Activated CD8-positive, alpha-beta memory T cell treated with anti-CD3 and anti-CD28 coated beads, Interleukin-2, amount 50 U/mL, for 1 hour (primary cell): ENCODE data around the gene CPED1.
"Not testable (repeated sequence)": the region's sequence is repeated elsewhere in the genome, so short reads cannot be mapped to it uniquely, and the experiment has no call there.

Source experiments
- DNase-seq: peaks from one replicate; pipeline ENCODE4 v3.0.0-alpha.2; 2020; ENCODE audit errors: extremely low read depth

The CPED1 gene

GRCh38 chr7:120996333-120996987 lies 7.9 kb downstream of the CPED1 start:
- no peak for DNase-seq

DNA sequence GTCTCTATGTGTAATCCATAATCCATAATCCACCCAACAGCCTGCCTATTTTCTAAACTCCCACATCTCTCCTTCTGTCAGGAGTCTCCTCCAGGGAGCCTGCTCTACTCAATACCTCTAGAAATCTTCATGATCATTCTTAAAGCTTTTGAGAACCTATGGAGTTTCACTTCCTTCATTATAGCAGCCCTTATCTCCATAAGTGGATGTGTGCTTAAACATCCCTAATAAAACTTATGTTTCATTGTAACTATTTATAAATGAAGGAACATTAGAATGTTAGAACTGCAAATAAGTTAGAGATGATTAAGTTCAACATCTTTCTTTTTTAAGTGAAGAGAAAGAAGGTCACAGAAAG lies 8.5 kb downstream of the CPED1 start:
- no peak for DNase-seq

- no peak for DNase-seq
These were observed 9.5 kb downstream of the CPED1 start for GRCh38 chr7:120997882-120998474.

GRCh38 chr7:120998520-120998919 lies 10.0 kb downstream of the CPED1 start:
- DNase-seq = no peak

GRCh38 chr7:120998996-120999565 lies 10.6 kb downstream of the CPED1 start:
- DNase-seq = no peak

- no peak for DNase-seq
These were observed 11.8 kb downstream of the CPED1 start for GRCh38 chr7:121000081-121000983.

DNA sequence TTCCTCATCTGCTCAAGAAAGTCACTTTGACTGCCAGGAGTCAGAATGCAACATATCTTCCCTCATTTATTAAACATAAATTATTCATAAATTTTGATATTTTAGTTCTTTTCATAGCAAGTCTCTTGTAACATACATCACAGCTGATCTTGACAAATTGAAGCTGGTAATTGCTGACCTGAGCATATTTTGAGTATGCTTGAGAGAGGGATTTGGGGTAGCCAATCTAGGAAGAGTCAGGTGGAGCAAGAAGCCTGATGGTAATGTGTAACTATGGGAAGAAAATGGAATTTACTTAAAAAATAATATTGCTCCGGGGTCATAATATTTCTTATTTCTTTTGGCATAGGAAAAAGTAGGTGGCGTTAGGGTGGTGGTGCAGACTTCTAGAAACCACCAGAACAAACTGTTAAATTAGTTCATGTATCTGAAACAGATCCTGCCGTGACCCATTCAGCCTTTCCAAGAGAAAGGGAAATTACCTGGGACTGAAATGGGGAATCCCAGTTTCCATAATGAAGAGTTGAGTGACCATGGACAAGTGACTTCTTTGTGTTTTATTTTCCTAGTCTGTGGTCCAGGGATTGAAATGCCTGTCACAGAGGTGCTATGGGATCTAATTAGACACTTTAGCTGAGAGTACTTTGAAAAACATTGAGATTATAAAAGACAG lies 12.9 kb downstream of the CPED1 start:
- DNase-seq = no peak

DNA sequence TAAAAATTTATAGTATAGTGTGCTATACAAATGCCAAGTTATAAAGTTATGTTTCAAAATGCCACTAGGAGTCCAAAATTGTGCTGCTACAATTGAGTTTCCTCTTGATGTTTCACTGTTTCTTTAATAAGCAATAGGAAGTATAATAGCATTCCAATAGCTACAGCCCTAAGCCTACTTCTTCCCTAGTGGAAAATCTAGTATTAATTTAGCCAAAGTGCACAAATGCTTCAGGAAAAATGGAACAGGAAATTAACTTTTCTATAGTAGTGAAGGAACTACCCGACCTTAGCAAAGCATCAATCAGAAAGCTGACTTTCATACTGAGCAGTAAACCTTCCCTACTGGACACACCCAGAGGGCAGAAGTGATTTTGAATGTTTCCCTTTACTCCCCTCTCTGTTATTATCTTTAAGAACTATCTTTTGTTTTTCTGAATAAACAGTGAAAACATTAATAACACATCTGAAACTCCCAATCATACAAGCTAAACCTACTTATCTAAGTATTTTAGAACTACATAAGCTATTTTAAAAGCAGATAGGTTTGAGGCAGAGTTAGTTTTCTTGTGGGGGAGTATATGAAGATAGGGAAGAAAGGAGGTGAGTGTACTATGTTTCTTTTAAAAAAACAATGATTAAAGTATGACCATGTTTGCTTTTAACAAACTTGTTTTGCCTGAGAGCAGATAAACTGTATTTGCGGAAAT lies 13.7 kb downstream of the CPED1 start:
- no peak for DNase-seq

GRCh38 chr7:121002757-121003200 lies 14.3 kb downstream of the CPED1 start:
- DNase-seq = no peak

- no peak for DNase-seq
These were observed 15.6 kb downstream of the CPED1 start for GRCh38 chr7:121003986-121004685.

DNA sequence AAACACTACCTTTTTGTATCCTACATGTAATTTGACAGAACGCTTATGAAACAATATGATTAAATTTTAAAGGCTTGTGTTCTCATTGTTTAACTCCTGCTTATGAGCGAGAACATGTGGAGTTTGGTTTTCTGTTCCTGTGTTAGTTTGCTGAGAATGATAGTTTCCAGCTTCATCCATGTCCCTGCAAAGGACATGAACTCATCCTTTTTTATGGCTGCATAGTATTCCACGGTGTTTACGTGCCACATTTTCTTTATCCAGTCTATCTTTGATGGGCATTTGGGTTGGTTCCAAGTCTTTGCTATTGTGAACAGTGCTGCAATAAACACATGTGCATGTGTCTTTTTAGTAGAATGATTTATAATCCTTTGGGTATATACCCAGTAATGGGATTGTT lies 16.5 kb downstream of the CPED1 start:
- DNase-seq = not testable (repeated sequence)

GRCh38 chr7:121005996-121006584 lies 17.6 kb downstream of the CPED1 start:
- DNase-seq = no peak

- no peak for DNase-seq
These were observed 18.3 kb downstream of the CPED1 start for GRCh38 chr7:121006711-121007315.

DNA sequence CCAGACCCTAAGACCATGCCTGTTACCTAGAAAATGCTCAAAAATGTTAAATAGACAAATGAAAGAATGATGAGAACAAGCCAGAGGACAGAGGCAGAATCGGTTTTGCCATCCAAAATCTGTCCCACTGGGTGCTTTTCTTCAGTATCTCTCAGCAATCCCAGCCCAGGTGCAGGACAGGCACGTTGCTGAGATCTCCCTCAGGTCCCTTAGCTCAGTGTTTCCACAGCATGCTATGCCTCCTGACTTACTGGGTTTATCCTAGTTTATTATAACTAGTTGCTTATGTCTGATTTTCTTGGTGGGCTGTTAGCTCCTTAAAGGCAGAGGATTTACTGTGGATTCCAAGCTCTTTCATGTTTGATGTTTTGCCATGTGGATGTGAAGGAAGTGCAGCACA lies 20.3 kb downstream of the CPED1 start:
- no peak for DNase-seq

DNA sequence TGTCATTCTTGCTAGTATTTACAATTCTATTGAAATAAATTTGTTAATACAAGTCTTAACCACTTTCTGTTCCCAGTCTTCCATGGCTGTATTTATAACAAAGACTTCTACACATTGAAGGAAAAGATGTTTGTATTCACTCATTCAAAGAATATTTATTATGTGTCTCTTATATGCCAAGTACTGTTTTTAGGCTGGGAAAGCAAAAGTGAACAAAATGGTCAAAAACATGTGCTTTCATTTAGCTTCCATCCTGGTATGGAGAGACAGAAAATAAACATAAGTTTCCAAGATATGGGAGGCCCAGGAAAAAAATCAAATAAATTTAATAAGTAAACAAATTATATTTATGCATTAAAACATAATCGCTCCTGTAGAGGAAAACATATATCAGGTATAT lies 22.9 kb downstream of the CPED1 start:
- DNase-seq = no peak

GRCh38 chr7:121012170-121012874 lies 23.8 kb downstream of the CPED1 start:
- no peak for DNase-seq

- no peak for DNase-seq
These were observed 24.4 kb downstream of the CPED1 start for GRCh38 chr7:121012919-121013318.

DNA sequence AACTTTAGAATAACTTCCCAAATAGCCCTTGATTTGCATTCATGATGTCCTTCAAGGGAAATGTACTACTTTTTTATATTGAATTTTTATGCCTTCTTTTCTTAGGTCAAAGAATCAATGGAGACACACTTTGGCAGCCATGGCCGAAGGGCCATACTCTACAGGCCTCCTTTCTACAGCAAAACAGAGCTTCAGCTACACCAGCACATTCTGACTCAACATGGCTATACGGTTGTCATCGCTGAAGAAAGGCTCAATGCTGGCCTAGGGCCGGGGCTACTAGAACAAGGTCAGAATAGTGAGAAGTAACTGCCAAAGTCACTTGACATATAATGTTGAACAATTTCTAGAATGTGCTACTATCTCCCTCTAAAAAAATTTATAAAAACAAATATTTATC lies 27.0 kb downstream of the CPED1 start:
- no peak for DNase-seq

- no peak for DNase-seq
These were observed 28.5 kb downstream of the CPED1 start for GRCh38 chr7:121016966-121017365.
